ENCODE data around the gene PALM2AKAP2. TPM values are rescaled to one million over a fixed set of nuclear protein-coding genes. Genes with fewer than 3 reads are reported as not detected.

The PALM2AKAP2 gene
- total RNA-seq, 4 donors from 2014 or later: 0.78 to 9.0 (median 4.4) TPM

- Histone ChIP-seq H3K4me3 (no peak overlapping the region), H3K9me3 (no peaks in the 10 kb centered on the region), H3K27ac (peak overlapping the region in 1 of 4 donors; percentile 68), H3K36me3 (no peaks in the 10 kb centered on the region), H3K27me3 (no peaks in the 10 kb centered on the region), H3K4me1 (peaks cover 0 to 15% (median 5%) of the 10 kb centered on the region in 4 donors)
- TF ChIP-seq POLR2A (IDR thresholded peaks at IDR 0.05) (no peak), CTCF (IDR thresholded peaks at IDR 0.05) (no peak), EP300 (IDR thresholded peaks at IDR 0.05) (no peak)
- DNase-seq (ENCODE audit: low spot score in 2 of 2): no peak
- 61 to 68% methylated on average over 4 of the region's 4 CpGs for WGBS, 2 donors
Observed at GRCh38 chr9:109793921-109794320, 13.9 kb downstream of the PALM2AKAP2 start.

GRCh38 chr9:109794361-109795012, 14.5 kb downstream of the PALM2AKAP2 start:
- H3K27ac ChIP-seq: peak overlapping the region in 3 of 4 donors; percentile 40 to 68 (median 50)
- TF ChIP-seq EP300 (IDR thresholded peaks at IDR 0.05) (peak in 1 of 2 donors; percentile 73), CTCF (IDR thresholded peaks at IDR 0.05) (no peak)
- 76 to 78% methylated on average over 4 of the region's 4 CpGs for WGBS, 2 donors

GRCh38 chr9:109795613-109796012, 15.6 kb downstream of the PALM2AKAP2 start:
- H3K27ac ChIP-seq: no peak overlapping the region
- TF ChIP-seq CTCF (IDR thresholded peaks at IDR 0.05) (no peak), POLR2A (IDR thresholded peaks at IDR 0.05) (no peak), EP300 (IDR thresholded peaks at IDR 0.05) (no peak)
- no peaks in the 10 kb centered on the region for H3K36me3 ChIP-seq
- H3K27me3 ChIP-seq: no peaks in the 10 kb centered on the region
- peaks cover 0 to 15% (median 5%) of the 10 kb centered on the region in 4 donors for H3K4me1 ChIP-seq
- no peak overlapping the region for H3K4me3 ChIP-seq
- no peak for DNase-seq (ENCODE audit: low spot score in 2 of 2)
- WGBS, 2 donors: 89 to 93% methylated on average over 3 of the region's 3 CpGs
- H3K9me3 ChIP-seq: no peaks in the 10 kb centered on the region

More at GRCh38 chr9:109794361-109795012, 14.5 kb downstream of the PALM2AKAP2 start:
- peak in 1 of 2 donors; percentile 72 for DNase-seq (ENCODE audit: low spot score in 2 of 2)
- Histone ChIP-seq H3K9me3 (no peaks in the 10 kb centered on the region), H3K4me3 (no peak overlapping the region), H3K4me1 (peaks cover 0 to 15% (median 5%) of the 10 kb centered on the region in 4 donors), H3K27me3 (no peaks in the 10 kb centered on the region), H3K36me3 (no peaks in the 10 kb centered on the region)

GRCh38 chr9:109796078-109796477, 16.1 kb downstream of the PALM2AKAP2 start:
- H3K27ac ChIP-seq: no peak overlapping the region
- WGBS, 2 donors: 96 to 97% methylated on average over 1 of the region's 1 CpG

More at GRCh38 chr9:109796078-109796477, 16.1 kb downstream of the PALM2AKAP2 start:
- H3K9me3 ChIP-seq: no peaks in the 10 kb centered on the region
- TF ChIP-seq POLR2A (IDR thresholded peaks at IDR 0.05) (no peak), EP300 (IDR thresholded peaks at IDR 0.05) (no peak), CTCF (IDR thresholded peaks at IDR 0.05) (no peak)
- DNase-seq (ENCODE audit: low spot score in 2 of 2): no peak
- H3K36me3 ChIP-seq: no peaks in the 10 kb centered on the region
- H3K27me3 ChIP-seq: no peaks in the 10 kb centered on the region
- peaks cover 0 to 15% (median 5%) of the 10 kb centered on the region in 4 donors for H3K4me1 ChIP-seq
- no peak overlapping the region for H3K4me3 ChIP-seq
